ENCODE measurements around the gene MCTP1.

Gene MCTP1

GRCh38 chr5:95132096-95132495, 152.8 kb downstream of the MCTP1 start:
- DNase-seq (ENCODE audit: insufficient read length, low spot score) (no peak), FAIRE-seq (no peak)

GRCh38 chr5:95130941-95131340, 154.0 kb downstream of the MCTP1 start:
- FAIRE-seq, result no peak
- no peak for DNase-seq (ENCODE audit: insufficient read length, low spot score)

- FAIRE-seq (no peak), DNase-seq (ENCODE audit: insufficient read length, low spot score) (no peak)
Measured at GRCh38 chr5:95124731-95125130, 160.2 kb downstream of the MCTP1 start.

DNA sequence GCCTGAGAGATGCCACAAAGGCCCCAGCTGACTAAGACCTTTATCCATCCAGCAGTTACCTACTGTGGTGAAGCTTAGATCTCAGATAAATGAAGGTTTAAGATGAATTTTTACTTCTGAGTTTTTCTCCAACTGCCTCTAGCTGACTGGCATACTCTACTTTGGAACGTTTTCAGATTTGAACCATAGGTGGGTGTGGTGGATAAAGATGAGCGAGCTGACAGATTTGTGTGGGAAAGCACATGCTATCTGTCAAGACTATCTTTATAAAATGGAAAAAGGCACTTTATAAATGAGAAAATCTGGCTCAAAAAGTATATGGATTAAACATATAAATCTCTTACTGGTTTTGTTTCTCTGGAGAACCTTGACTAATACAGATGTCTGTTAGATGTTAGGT, 160.8 kb downstream of the MCTP1 start:
- FAIRE-seq, result no peak
- no peak for DNase-seq (ENCODE audit: insufficient read length, low spot score)

DNA sequence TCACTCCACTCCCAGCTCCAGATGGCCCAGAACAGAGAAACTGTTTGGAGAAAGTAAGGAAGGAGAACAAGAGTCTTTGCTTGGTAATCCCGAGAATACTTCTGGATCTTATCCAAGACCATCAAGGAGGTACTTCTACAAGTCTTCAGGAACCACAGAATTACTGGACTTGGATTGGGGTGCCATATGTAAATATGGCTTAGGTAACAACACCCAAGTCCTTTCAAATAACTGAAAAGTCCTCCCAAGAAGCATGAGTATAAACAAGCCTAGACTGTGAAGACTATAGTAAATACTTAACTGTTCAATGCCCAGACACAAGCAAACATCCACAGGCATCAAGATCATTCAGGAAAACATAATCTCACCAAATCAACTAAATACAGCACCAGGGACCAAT, 170.0 kb downstream of the MCTP1 start:
- no peak for DNase-seq (ENCODE audit: insufficient read length, low spot score)
- FAIRE-seq, result no peak

GRCh38 chr5:95114305-95114704, 170.6 kb downstream of the MCTP1 start:
- DNase-seq (ENCODE audit: insufficient read length, low spot score) (no peak), FAIRE-seq (no peak)

- DNase-seq (ENCODE audit: insufficient read length, low spot score), result no peak
- FAIRE-seq, result no peak
Measured at GRCh38 chr5:95113489-95113888, 171.4 kb downstream of the MCTP1 start.

- DNase-seq (ENCODE audit: insufficient read length, low spot score) (no peak), FAIRE-seq (no peak)
Measured at GRCh38 chr5:95111141-95111540, 173.8 kb downstream of the MCTP1 start.

GRCh38 chr5:95110118-95110517, 174.8 kb downstream of the MCTP1 start:
- no peak for DNase-seq (ENCODE audit: insufficient read length, low spot score)
- no peak for FAIRE-seq

DNA sequence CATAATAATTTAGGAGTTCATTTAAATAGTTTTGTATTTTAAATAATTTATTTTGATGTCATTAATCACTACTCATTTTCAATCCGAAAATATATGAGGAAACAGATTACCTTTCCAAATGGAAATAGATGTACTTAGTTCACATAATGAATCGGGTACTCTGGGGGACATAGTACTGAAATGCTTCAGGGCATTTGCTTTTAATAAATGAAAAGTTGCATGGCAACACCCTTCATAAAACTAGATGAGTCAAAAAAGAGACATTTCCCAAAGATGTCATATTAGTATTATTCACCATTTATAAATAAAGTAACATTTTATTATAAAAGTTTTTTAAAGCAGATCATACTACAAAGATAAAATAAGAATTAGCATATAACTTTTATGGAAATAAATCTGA, 177.8 kb downstream of the MCTP1 start:
- FAIRE-seq, result no peak
- no peak for DNase-seq (ENCODE audit: insufficient read length, low spot score)

GRCh38 chr5:95105638-95106037, 179.3 kb downstream of the MCTP1 start:
- FAIRE-seq, result no peak

DNA sequence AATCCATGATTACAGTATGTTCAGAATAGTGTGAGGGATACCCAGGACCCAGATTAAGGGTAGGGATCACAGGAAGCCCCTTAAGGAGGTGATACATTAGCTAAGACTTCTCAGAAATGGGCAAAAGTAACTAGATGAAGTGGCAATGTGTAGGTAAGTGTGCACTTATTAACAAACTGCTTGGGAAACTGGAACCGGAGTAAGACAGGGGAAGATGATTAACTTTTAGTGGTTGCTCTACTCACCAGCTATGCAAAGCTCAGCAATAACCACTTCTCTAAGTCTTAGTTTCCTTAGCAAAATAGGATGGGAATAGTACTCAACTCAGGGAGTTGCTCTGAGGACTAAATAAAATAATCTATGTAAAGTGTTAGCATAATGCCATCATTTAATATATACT, 182.2 kb downstream of the MCTP1 start:
- DNase-seq (ENCODE audit: insufficient read length, low spot score), result no peak
- no peak for FAIRE-seq

More at GRCh38 chr5:95105638-95106037, 179.3 kb downstream of the MCTP1 start:
- DNase-seq (ENCODE audit: insufficient read length, low spot score), result no peak

DNA sequence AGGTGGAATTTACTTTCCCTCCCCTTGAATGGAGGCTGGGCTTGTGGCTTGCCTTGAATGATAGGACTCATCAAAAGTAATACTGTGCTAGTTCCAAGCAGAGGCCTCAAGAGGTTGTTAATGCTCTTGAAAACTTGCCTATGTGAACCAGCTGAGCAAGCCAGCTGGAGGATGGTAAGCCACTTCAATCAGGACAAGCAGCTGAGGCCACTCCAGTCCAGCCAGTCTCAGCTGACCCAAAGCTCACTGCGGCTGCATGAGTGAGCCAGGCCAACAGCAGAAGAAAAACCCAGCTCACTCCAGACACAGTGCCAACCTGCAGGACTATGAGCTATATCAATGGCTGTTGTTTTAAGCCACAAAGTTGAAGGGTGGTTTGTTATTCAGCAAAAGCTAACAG, 182.8 kb downstream of the MCTP1 start:
- FAIRE-seq, result no peak
- DNase-seq (ENCODE audit: insufficient read length, low spot score), result no peak

DNA sequence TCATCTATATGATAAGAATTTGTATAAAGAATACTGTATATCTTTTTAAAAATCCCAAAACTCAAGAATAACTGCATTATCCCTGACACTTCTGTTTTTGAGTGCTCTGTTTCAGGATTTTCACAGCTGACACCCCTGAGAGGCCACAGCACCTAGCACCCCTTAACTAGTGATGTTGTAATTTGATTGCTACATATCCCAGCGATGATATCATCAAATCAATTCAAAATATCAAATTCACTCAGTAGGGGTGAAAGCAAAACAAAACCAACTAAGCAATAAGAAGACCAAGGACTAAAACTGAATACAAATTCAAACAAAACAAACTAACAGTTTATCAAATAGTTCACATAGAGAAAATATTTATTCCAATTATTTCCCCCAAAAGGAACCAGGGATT, 184.3 kb downstream of the MCTP1 start:
- DNase-seq (ENCODE audit: insufficient read length, low spot score) (no peak), FAIRE-seq (no peak)

DNA sequence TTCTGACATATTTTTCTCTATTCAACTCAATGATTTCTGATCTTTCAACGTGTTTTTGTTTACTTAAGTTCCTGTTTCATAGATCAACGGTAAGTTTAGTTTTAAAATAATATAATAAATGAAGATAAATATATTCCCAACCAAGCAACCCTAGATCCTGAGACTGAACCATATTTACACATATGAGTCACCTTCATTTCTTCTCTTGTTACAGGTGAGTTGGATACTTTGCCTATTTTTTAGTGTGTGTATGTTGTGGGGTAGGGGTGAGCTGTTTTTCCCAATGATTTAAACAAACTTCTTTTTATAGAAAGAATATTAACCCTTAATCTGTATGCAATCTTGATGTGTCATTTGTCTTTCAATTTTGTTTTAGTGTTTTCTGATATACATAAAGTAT, 186.9 kb downstream of the MCTP1 start:
- FAIRE-seq, result no peak
- DNase-seq (ENCODE audit: insufficient read length, low spot score), result no peak

GRCh38 chr5:95093211-95093610, 191.7 kb downstream of the MCTP1 start:
- DNase-seq (ENCODE audit: insufficient read length, low spot score), result no peak
- no peak for FAIRE-seq

DNA sequence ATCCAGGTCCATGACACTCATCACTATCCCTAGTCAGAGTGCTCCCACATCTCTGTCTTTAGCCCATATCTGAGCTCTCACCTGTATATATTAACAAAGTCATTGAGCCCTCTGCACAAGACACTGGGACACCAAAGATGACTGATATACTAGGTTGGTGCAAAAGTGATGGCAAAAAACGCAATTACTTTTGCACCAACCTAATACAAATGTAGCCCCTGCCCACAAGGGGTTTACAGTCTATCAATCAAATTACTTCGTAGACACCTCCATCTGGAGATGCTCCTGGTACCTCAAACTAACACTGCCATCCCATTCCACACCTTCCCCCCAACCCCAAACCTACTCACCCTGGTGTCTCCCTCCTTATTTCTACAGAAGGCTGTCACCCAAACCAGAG, 194.1 kb downstream of the MCTP1 start:
- DNase-seq (ENCODE audit: insufficient read length, low spot score) (no peak), FAIRE-seq (no peak)

GRCh38 chr5:95087816-95088317, 197.0 kb downstream of the MCTP1 start:
- FAIRE-seq, result no peak

GRCh38 chr5:95086927-95087815, 197.7 kb downstream of the MCTP1 start:
- DNase-seq (ENCODE audit: insufficient read length, low spot score) (no peak), FAIRE-seq (no peak)

More at GRCh38 chr5:95087816-95088317, 197.0 kb downstream of the MCTP1 start:
- DNase-seq (ENCODE audit: insufficient read length, low spot score), result no peak

GRCh38 chr5:95084757-95085156, 200.1 kb downstream of the MCTP1 start:
- FAIRE-seq, result no peak
- no peak for DNase-seq (ENCODE audit: insufficient read length, low spot score)

DNA sequence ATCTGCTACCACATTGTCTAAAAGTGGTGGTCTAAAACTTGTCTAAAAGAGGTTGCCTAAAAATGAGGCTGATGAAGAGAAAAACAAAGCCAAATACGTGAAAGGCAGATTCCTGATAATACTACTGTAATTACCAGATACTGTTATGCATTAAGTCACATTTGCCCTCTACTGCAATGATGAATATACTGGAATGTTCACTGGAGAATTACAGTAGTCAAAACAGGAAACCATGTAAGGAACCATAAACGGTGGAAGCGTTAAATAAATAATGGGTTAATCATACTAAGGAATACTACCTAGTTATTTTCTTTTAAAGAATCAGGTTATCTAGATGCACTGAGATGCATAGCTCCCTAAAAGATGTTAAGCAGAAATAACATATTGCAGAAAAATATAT, 201.3 kb downstream of the MCTP1 start:
- FAIRE-seq, result no peak

GRCh38 chr5:95081982-95082381, 202.9 kb downstream of the MCTP1 start:
- no peak for DNase-seq (ENCODE audit: insufficient read length, low spot score)
- FAIRE-seq, result no peak

More for the DNA sequence above, 201.3 kb downstream of the MCTP1 start:
- no peak for DNase-seq (ENCODE audit: insufficient read length, low spot score)

Data from HTR-8/SVneo (cell line).